B cell (primary cell): ENCODE measurements around the gene TBC1D23. TPM values are rescaled to one million over a fixed set of nuclear protein-coding genes. Genes with fewer than 3 reads are reported as not detected.

ENCODE experiments used
- ATAC-seq: fragments of 200-7000 bp; cut with Tn5 transposase; one replicate; pipeline ENCODE4 v1.10.0; 2021; ENCODE audit warnings: low read depth, mild to moderate bottlenecking, moderate number of reproducible peaks, moderate library complexity
- CTCF ChIA-PET: fragments of 350-600 bp; sonication (Branson Sonifier 250); formaldehyde crosslinking; loops from one replicate; lab custom pipeline; 2021; ENCODE audit warnings: antibody characterized with exemption, inconsistent platforms; lab: Charles Lee
- POLR2A ChIA-PET: fragments of 350-600 bp; sonication (Branson Sonifier 250); formaldehyde crosslinking; loops from one replicate; lab custom pipeline; 2021; ENCODE audit warnings: antibody characterized with exemption; lab: Charles Lee
- DNase-seq: peaks from one replicate; pipeline ENCODE4 v3.0.0; 2013
- H2AFZ ChIP-seq: 2 replicates; pipeline ENCODE4 v1.6.1; 2012; ENCODE audit warnings: mild to moderate bottlenecking, low read depth, low read length; ENCODE audit not compliant: insufficient read depth, poor library complexity, severe bottlenecking
- H3K27ac ChIP-seq, 2 donors: 1 replicate in 1 of 2; 2 replicates in 1 of 2; pipeline ENCODE4 v1.5.1; 2012 to 2013; ENCODE audit warnings: low read length in 2 of 2, mild to moderate bottlenecking in 2 of 2, moderate library complexity in 1 of 2
- H3K27me3 ChIP-seq, 4 experiments: fragments of 200-600 bp in 1 of 4; sonication (generic) in 1 of 4; replicated peaks in 1 of 4; 1 replicate in 2 of 4; 2 replicates in 2 of 4; pipeline versions ENCODE4 v1.6.1 to v1.7.0; 2013 to 2016; ENCODE audit warnings: low read length in 3 of 4, mild to moderate bottlenecking in 2 of 4, mixed read lengths in 1 of 4, moderate library complexity in 1 of 4; ENCODE audit not compliant: insufficient read depth in 4 of 4, control insufficient read depth in 3 of 4; ENCODE audit errors: control extremely low read depth in 1 of 4
- H3K36me3 ChIP-seq, 2 experiments: replicated peaks in 1 of 2; 1 replicate in 1 of 2; 2 replicates in 1 of 2; pipeline versions ENCODE4 v1.6.1 to v1.7.1; 2013; ENCODE audit warnings: low read length in 1 of 2; ENCODE audit not compliant: insufficient read depth in 2 of 2, control insufficient read depth in 1 of 2; ENCODE audit errors: control extremely low read depth in 1 of 2, extremely low read depth in 1 of 2
- H3K4me1 ChIP-seq, 2 donors: fragments of 200-600 bp in 1 of 2; sonication (generic) in 1 of 2; 1 replicate in 1 of 2; 2 replicates in 1 of 2; pipeline versions ENCODE4 v1.5.1 to v1.6.1; 2013 to 2017; ENCODE audit warnings: low read length in 2 of 2; ENCODE audit not compliant: control insufficient read depth in 2 of 2, insufficient read depth in 2 of 2
- H3K4me2 ChIP-seq: replicated peaks from 2 replicates; pipeline ENCODE3; 2012; ENCODE audit warnings: mild to moderate bottlenecking, low read depth, low read length; ENCODE audit not compliant: poor library complexity, severe bottlenecking
- H3K4me3 ChIP-seq, 5 experiments: fragments of 200-600 bp in 1 of 5; sonication (generic) in 1 of 5; 1 replicate in 3 of 5; 2 replicates in 2 of 5; pipeline versions ENCODE4 v1.5.1 to v1.7.0; 2011 to 2016; ENCODE audit warnings: low read length in 4 of 5, mild to moderate bottlenecking in 4 of 5, low read depth in 2 of 5, control low read depth in 1 of 5, moderate library complexity in 1 of 5; ENCODE audit not compliant: insufficient read depth in 1 of 5; ENCODE audit errors: control extremely low read depth in 1 of 5, extremely low read depth in 1 of 5
- H3K79me2 ChIP-seq: fragments of 200-600 bp; sonication (generic); one replicate; pipeline ENCODE4 v1.6.0; 2016; ENCODE audit warnings: low read length; ENCODE audit not compliant: control insufficient read depth, insufficient read depth
- H3K9ac ChIP-seq: fragments of 200-600 bp; sonication (generic); 2 replicates; pipeline ENCODE4 v1.6.1; 2017; ENCODE audit warnings: mild to moderate bottlenecking, low read length, moderate library complexity
- H3K9me3 ChIP-seq, 3 donors: one replicate each; pipeline versions ENCODE4 v1.6.1 to v1.7.1; 2013; ENCODE audit warnings: low read length in 2 of 3; ENCODE audit not compliant: control insufficient read depth in 2 of 3, insufficient read depth in 1 of 3; ENCODE audit errors: control extremely low read depth in 1 of 3
- H4K20me1 ChIP-seq: 2 replicates; pipeline ENCODE4 v1.6.0; 2012; ENCODE audit warnings: mild to moderate bottlenecking, low read length; ENCODE audit not compliant: insufficient read depth, control insufficient read depth, poor library complexity, severe bottlenecking
- H3K27ac Mint-ChIP-seq: one replicate; pipeline ENCODE4 v1.8.0; 2021; ENCODE audit warnings: mixed read lengths
- H3K27me3 Mint-ChIP-seq: one replicate; pipeline ENCODE4 v1.8.0; 2021; ENCODE audit warnings: mixed read lengths
- H3K4me1 Mint-ChIP-seq: one replicate; pipeline ENCODE4 v1.8.0; 2021; ENCODE audit warnings: mixed read lengths
- H3K4me3 Mint-ChIP-seq: one replicate; pipeline ENCODE4 v1.8.0; 2021; ENCODE audit warnings: mixed read lengths
- H3K9me3 Mint-ChIP-seq: one replicate; pipeline ENCODE4 v1.8.0; 2022; ENCODE audit warnings: mixed read lengths; ENCODE audit not compliant: insufficient read depth
- EZH2 ChIP-seq: IDR thresholded peaks from 2 replicates; pipeline ENCODE4 v1.6.1; 2012; ENCODE audit warnings: borderline replicate concordance, low read depth, mild to moderate bottlenecking, moderate library complexity, low read length; ENCODE audit not compliant: insufficient read depth, poor library complexity, severe bottlenecking
- intact Hi-C: fragments of 100-400 bp; cut with micrococcal nuclease; formaldehyde crosslinking; loops from one replicate; pipeline ENCODE4 v1.10.0; 2022
- polyA plus RNA-seq: library from polyadenylated mRNA; depleted of rRNA; stranded (reverse); fragments of >200 nt; gene quantifications from 2 replicates; pipeline ENCODE4 v1.2.3, GENCODE V29; 2012
- total RNA-seq, 2 donors: library from RNA; stranded (reverse); fragments of 120-200 nt in 1 of 2; gene quantifications; 1 replicate in 1 of 2; 2 replicates in 1 of 2; pipeline versions ENCODE4 v1.2.3 to v1.2.4, GENCODE V29; 2013 to 2022
- TF ChIP-seq, protein P1 (sequence below): fragments of 200-600 bp; IDR thresholded peaks from one replicate; pipeline ENCODE4 v1.8.0; 2022; ENCODE audit warnings: antibody characterized with exemption, mild to moderate bottlenecking

TBC1D23 gene
- total and polyA plus RNA-seq, 2 donors (not counting 1 experiment from before 2014, with no cell fraction given): 7.2 to 36.5 TPM

DNA sequence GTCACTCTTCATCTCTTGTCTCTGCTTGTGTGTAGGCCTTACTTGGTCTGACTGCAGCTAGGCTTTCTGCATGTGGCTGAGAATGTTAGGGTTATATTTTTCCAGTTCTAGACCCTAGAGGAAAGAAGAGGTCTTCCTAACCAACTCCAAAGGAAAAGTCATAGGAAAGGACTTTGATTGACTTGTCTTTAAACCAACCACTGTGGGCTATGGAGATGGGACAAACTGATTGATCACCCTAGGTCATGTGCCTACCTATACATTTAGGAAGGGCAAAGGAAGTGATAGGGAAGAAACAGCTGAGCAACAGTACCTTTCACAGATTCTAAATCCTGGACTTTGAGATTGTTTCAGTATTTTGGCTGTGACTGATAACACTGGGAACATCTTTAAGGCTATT lies 16.5 kb upstream of the TBC1D23 start:
- no peaks in the 10 kb centered on the region for H4K20me1 ChIP-seq
- CTCF ChIA-PET: interaction anchor here (2.1 kb wide), 1 partner anchor 10 kb away, joined by 6 read pairs; no protein-coding TSS in a partner anchor
- H3K27me3 ChIP-seq: no peaks in the 10 kb centered on the region
- Mint-ChIP-seq H3K9me3 (no peaks in the 10 kb centered on the region), H3K4me3 (no peak overlapping the region), H3K27ac (no peak overlapping the region), H3K27me3 (no peaks in the 10 kb centered on the region), H3K4me1 (no peaks in the 10 kb centered on the region)
- POLR2A ChIA-PET: no interaction called here
- no peak overlapping the region for H3K27ac ChIP-seq
- intact Hi-C loops: no loop called here
- H2AFZ ChIP-seq: no peak overlapping the region
- DNase-seq (no peak), ATAC-seq (no peak)
- no peak overlapping the region for H3K4me3 ChIP-seq
- TF ChIP-seq, protein P1, sequence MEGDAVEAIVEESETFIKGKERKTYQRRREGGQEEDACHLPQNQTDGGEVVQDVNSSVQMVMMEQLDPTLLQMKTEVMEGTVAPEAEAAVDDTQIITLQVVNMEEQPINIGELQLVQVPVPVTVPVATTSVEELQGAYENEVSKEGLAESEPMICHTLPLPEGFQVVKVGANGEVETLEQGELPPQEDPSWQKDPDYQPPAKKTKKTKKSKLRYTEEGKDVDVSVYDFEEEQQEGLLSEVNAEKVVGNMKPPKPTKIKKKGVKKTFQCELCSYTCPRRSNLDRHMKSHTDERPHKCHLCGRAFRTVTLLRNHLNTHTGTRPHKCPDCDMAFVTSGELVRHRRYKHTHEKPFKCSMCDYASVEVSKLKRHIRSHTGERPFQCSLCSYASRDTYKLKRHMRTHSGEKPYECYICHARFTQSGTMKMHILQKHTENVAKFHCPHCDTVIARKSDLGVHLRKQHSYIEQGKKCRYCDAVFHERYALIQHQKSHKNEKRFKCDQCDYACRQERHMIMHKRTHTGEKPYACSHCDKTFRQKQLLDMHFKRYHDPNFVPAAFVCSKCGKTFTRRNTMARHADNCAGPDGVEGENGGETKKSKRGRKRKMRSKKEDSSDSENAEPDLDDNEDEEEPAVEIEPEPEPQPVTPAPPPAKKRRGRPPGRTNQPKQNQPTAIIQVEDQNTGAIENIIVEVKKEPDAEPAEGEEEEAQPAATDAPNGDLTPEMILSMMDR: no peak
- TF ChIP-seq EZH2: no peak
- H3K4me2 ChIP-seq: no peak overlapping the region
- H3K9me3 ChIP-seq: no peaks in the 10 kb centered on the region
- no peaks in the 10 kb centered on the region for H3K4me1 ChIP-seq
- H3K79me2 ChIP-seq: no peaks in the 10 kb centered on the region
- no peaks in the 10 kb centered on the region for H3K36me3 ChIP-seq
- no peak overlapping the region for H3K9ac ChIP-seq

GRCh38 chr3:100245136-100245535 lies 15.7 kb upstream of the TBC1D23 start:
- Histone ChIP-seq H3K4me1 (no peaks in the 10 kb centered on the region), H3K27ac (no peak overlapping the region), H3K4me2 (no peak overlapping the region), H2AFZ (no peak overlapping the region), H3K79me2 (no peaks in the 10 kb centered on the region), H4K20me1 (no peaks in the 10 kb centered on the region), H3K4me3 (no peak overlapping the region), H3K27me3 (no peaks in the 10 kb centered on the region), H3K36me3 (no peaks in the 10 kb centered on the region), H3K9me3 (no peaks in the 10 kb centered on the region), H3K9ac (no peak overlapping the region)
- H3K4me3 Mint-ChIP-seq: no peak overlapping the region
- CTCF ChIA-PET: interaction anchor here (2.1 kb wide), 1 partner anchor 9 kb away, joined by 6 read pairs; no protein-coding TSS in a partner anchor
- no peaks in the 10 kb centered on the region for H3K4me1 Mint-ChIP-seq
- POLR2A ChIA-PET: no interaction called here
- intact Hi-C loops: no loop called here
- DNase-seq: no peak
- no peaks in the 10 kb centered on the region for H3K27me3 Mint-ChIP-seq
- TF ChIP-seq EZH2: no peak
- TF ChIP-seq, protein P1: no peak
- no peak for ATAC-seq
- H3K9me3 Mint-ChIP-seq: no peaks in the 10 kb centered on the region
- no peak overlapping the region for H3K27ac Mint-ChIP-seq
